Heart left ventricle (tissue), 16 donors: ENCODE data around the gene ZNF683. TPM values are rescaled to one million over a fixed set of nuclear protein-coding genes. Genes with fewer than 3 reads are reported as not detected.
A peak's percentile ranks its signal among the peaks of the same experiment; 100 is the strongest.
"Not testable (repeated sequence)": the region's sequence is repeated elsewhere in the genome, so short reads cannot be mapped to it uniquely, and the experiment has no call there.

Experiments used
- ATAC-seq, 4 donors: fragments of 200-7000 bp; cut with Tn5 transposase; one replicate each; pipeline ENCODE4 v1.9.1; 2020 to 2022; ENCODE audit warnings: moderate library complexity in 4 of 4, mild to moderate bottlenecking in 3 of 4, moderate number of reproducible peaks in 1 of 4
- DNase-seq, 5 donors: peaks; one replicate each; pipeline ENCODE4 v3.0.0-alpha.2; 2020
- H3K27ac ChIP-seq, 12 donors: fragments of 200-600 bp; sonication (generic) in 4 of 12; one replicate each; pipeline versions ENCODE4 v1.5.0 to v1.8.0; 2016 to 2022; ENCODE audit warnings: mild to moderate bottlenecking in 2 of 12
- H3K27me3 ChIP-seq, 9 donors: fragments of 200-600 bp; sonication (generic) in 2 of 9; one replicate each; pipeline versions ENCODE4 v1.5.1 to v1.8.0; 2016 to 2022; ENCODE audit warnings: mild to moderate bottlenecking in 3 of 9
- H3K36me3 ChIP-seq, 9 donors: fragments of 200-600 bp; sonication (generic) in 2 of 9; one replicate each; pipeline versions ENCODE4 v1.5.0 to v1.8.0; 2018 to 2022; ENCODE audit warnings: mild to moderate bottlenecking in 2 of 9
- H3K4me1 ChIP-seq, 12 donors: fragments of 200-600 bp; sonication (generic) in 4 of 12; one replicate each; pipeline versions ENCODE4 v1.5.0 to v1.8.0; 2016 to 2022; ENCODE audit warnings: mild to moderate bottlenecking in 3 of 12
- H3K4me3 ChIP-seq, 12 donors: fragments of 200-600 bp; sonication (generic) in 4 of 12; one replicate each; pipeline versions ENCODE4 v1.5.0 to v1.8.0; 2017 to 2022; ENCODE audit warnings: mild to moderate bottlenecking in 9 of 12, moderate library complexity in 4 of 12
- H3K9me3 ChIP-seq, 12 donors: fragments of 200-600 bp; sonication (generic) in 4 of 12; one replicate each; pipeline versions ENCODE4 v1.5.0 to v1.8.0; 2016 to 2022; ENCODE audit warnings: mild to moderate bottlenecking in 1 of 12
- CTCF ChIP-seq, 12 donors: fragments of 200-600 bp; sonication (generic) in 4 of 12; IDR thresholded peaks; one replicate each; pipeline versions ENCODE4 v1.5.0 to v1.8.0; 2018 to 2022; ENCODE audit warnings: antibody characterized with exemption in 12 of 12, mild to moderate bottlenecking in 5 of 12
- POLR2A ChIP-seq, 2 donors: fragments of 450-650 bp; IDR thresholded peaks; one replicate each; pipeline ENCODE4 v1.6.1; 2017; ENCODE audit warnings: antibody characterized with exemption in 2 of 2, mild to moderate bottlenecking in 2 of 2, moderate library complexity in 2 of 2
- WGBS, 4 donors: extraction: QIAGEN DNeasy Blood & Tissue Kit in 2 of 4; methylation state at CpG; one replicate each; pipeline versions ENCODE4 v1.1.5 to v1.1.7; 2013 to 2018; 5-methylcytosine and 5-hydroxymethylcytosine counted together
- intact Hi-C, 10 donors: fragments of 100-400 bp; cut with DNase I; formaldehyde crosslinking; loops; one replicate each; pipeline versions ENCODE4 v1.11.1 to v1.14.2; 2022
- polyA plus RNA-seq, 2 donors: library from polyadenylated mRNA; stranded (reverse); fragments of 200-250 nt; gene quantifications; one replicate each; pipeline ENCODE4 v1.2.3, GENCODE V29; 2013
- total RNA-seq, 9 donors: library from RNA; depleted of rRNA in 2 of 9; stranded (reverse); fragments of >200 nt in 2 of 9; fragmentation: NEBNext Ultra II Directional in 3 of 9; extraction: Animal tissue kit (Norgen Biotek cat#: 25700) in 3 of 9; gene quantifications; one replicate each; pipeline versions ENCODE4 v1.1.0 to v1.2.4, GENCODE V29; 2016 to 2023
- donor health status: ischemic (EF 13 %, LVEDD 7.1; RV severe dilation, severe dysfunction).
- donor health status: healthy with polysubstance abuse.
- donor health status: DM: no; HTN: yes; CAD: no.
- donor health status: DM: no; HTN: no; CAD: no.
- donor health status: ischemic (EF 25% LVEDD 6.9; RV normal size, moderate dysfunction).
- donor health status: ischemic (EF 25% LVEDD 5.7; RV mildly dilated, moderate dysfunction).
- donor health status: healthy.
- donor health status: DM: yes; HTN: yes; CAD: no.
- donor health status: ischemic (EF 35%, LVEDD 5.7; RV mildly dilated, moderate dysfunction).
- donor health status: nonischemic (EF 11% LVEDD 7.7; RV severe dilation, severe dysfunction).
- donor health status: DM: yes; HTN: yes; CAD: no.
- donor health status: PGD.
- donor health status: ischemic (EF 29% LVEDD 5.4; RV normal size, mild dysfunction).
- donor health status: nonischemic (EF 23%, LVEDD 6.1; RV moderate dilation, normal function).

ZNF683 gene
- total and polyA plus RNA-seq, 11 donors: 0.04 to 1.2 (median 0.38) TPM; not detected in 7

- no peak for ATAC-seq
Observed at GRCh38 chr1:26391450-26391849, 18.9 kb upstream of the ZNF683 start.

GRCh38 chr1:26389604-26390247 lies 17.2 kb upstream of the ZNF683 start:
- no peaks in the 10 kb centered on the region for H3K9me3 ChIP-seq
- WGBS, 4 donors: 66 to 86% (median 75%) methylated on average over 4 of the region's 4 CpGs
- H3K27me3 ChIP-seq: peaks cover 0 to 33% (median 0%) of the 10 kb centered on the region in 9 donors
- no peaks in the 10 kb centered on the region for H3K36me3 ChIP-seq
- DNase-seq: no peak
- no peak overlapping the region for H3K4me3 ChIP-seq
- ATAC-seq: no peak
- no peak overlapping the region for H3K27ac ChIP-seq
- TF ChIP-seq CTCF (IDR thresholded peaks at IDR 0.05) (no peak), POLR2A (IDR thresholded peaks at IDR 0.05) (no peak)
- peaks cover 0 to 8% (median 0%) of the 10 kb centered on the region in 12 donors for H3K4me1 ChIP-seq
- intact Hi-C loops: no loop called here

More at GRCh38 chr1:26391450-26391849, 18.9 kb upstream of the ZNF683 start:
- H3K9me3 ChIP-seq: no peaks in the 10 kb centered on the region
- H3K36me3 ChIP-seq: no peaks in the 10 kb centered on the region
- H3K27me3 ChIP-seq: peaks cover 0 to 33% (median 0%) of the 10 kb centered on the region in 9 donors
- no peak overlapping the region for H3K4me3 ChIP-seq
- intact Hi-C loops: no loop called here
- WGBS, 4 donors: 5 to 7% (median 5%) methylated on average over 3 of the region's 3 CpGs
- no peak overlapping the region for H3K27ac ChIP-seq
- no peaks in the 10 kb centered on the region for H3K4me1 ChIP-seq
- peak in 3 of 12 donors; percentile 14 to 29 (median 19) for TF ChIP-seq CTCF (IDR thresholded peaks at IDR 0.05)
- TF ChIP-seq POLR2A (IDR thresholded peaks at IDR 0.05): no peak
- DNase-seq: no peak

GRCh38 chr1:26388791-26389445 lies 16.4 kb upstream of the ZNF683 start:
- DNase-seq (no peak), ATAC-seq (no peak)
- Histone ChIP-seq H3K27ac (no peak overlapping the region), H3K27me3 (peaks cover 0 to 33% (median 0%) of the 10 kb centered on the region in 9 donors), H3K4me3 (no peak overlapping the region), H3K4me1 (peaks cover 0 to 8% (median 0%) of the 10 kb centered on the region in 12 donors), H3K36me3 (no peaks in the 10 kb centered on the region), H3K9me3 (no peaks in the 10 kb centered on the region)
- 68 to 81% (median 73%) methylated on average over 7 of the region's 7 CpGs for WGBS, 4 donors
- intact Hi-C loops: no loop called here
- TF ChIP-seq POLR2A (IDR thresholded peaks at IDR 0.05) (no peak), CTCF (IDR thresholded peaks at IDR 0.05) (no peak)

- no peak for DNase-seq
- Histone ChIP-seq H3K27ac (no peak overlapping the region), H3K4me3 (no peak overlapping the region), H3K27me3 (peaks cover 0 to 33% (median 0%) of the 10 kb centered on the region in 9 donors), H3K36me3 (no peaks in the 10 kb centered on the region), H3K9me3 (no peaks in the 10 kb centered on the region), H3K4me1 (peaks cover 0 to 8% (median 0%) of the 10 kb centered on the region in 12 donors)
- ATAC-seq: no peak
- WGBS, 4 donors: 74 to 79% (median 77%) methylated on average over 5 to 7 of the region's 7 CpGs
- TF ChIP-seq CTCF (IDR thresholded peaks at IDR 0.05) (no peak), POLR2A (IDR thresholded peaks at IDR 0.05) (no peak)
- intact Hi-C loops: no loop called here
Observed at GRCh38 chr1:26387447-26387846, 14.9 kb upstream of the ZNF683 start.

GRCh38 chr1:26385063-26385462 lies 12.5 kb upstream of the ZNF683 start:
- H3K4me1 ChIP-seq, H3K36me3 ChIP-seq, DNase-seq, H3K27ac ChIP-seq, H3K9me3 ChIP-seq, ATAC-seq, H3K4me3 ChIP-seq, intact Hi-C loops: not testable (repeated sequence)
- H3K27me3 ChIP-seq: peaks cover 0 to 34% (median 0%) of the 10 kb centered on the region in 9 donors
- WGBS, 4 donors: 75 to 95% (median 89%) methylated on average over 3 of the region's 3 CpGs
